HCT116 (cell line): ENCODE results near the gene FANCD2. TPM values are rescaled to one million over a fixed set of nuclear protein-coding genes. Genes with fewer than 3 reads are reported as not detected.

Experiments used
- ATAC-seq: fragments of 200-7000 bp; cut with Tn5 transposase; 2 replicates; pipeline ENCODE4 v1.9.1; 2020; ENCODE audit warnings: mild to moderate bottlenecking, moderate library complexity
- BruUV-seq: library from RNA; stranded (reverse); fragments of 400-500 nt; replicated peaks from 2 replicates; lab custom pipeline; 2021; lab: Mats Ljungman, UMichigan
- CTCF ChIA-PET: fragments of 300-600 bp; sonication (Branson Sonifier 250); formaldehyde crosslinking; loops from one replicate; lab custom pipeline; 2021; ENCODE audit warnings: antibody characterized with exemption; lab: Charles Lee
- POLR2A ChIA-PET: fragments of 300-600, 350-600 bp; sonication (Branson Sonifier 250); formaldehyde crosslinking; loops from one replicate; lab custom pipeline; 2021; ENCODE audit warnings: antibody characterized with exemption; lab: Charles Lee
- RAD21 ChIA-PET, 2 experiments: fragments of 300-600 bp; sonication (Branson Sonifier 250); formaldehyde crosslinking; loops; one replicate each; lab custom pipeline; 2023; ENCODE audit warnings: low total read pairs in 2 of 2; ENCODE audit not compliant: uncharacterized antibody in 2 of 2, unreplicated experiment in 2 of 2, low non-redundant PET in 1 of 2; lab: Charles Lee
- DNase-seq: peaks from one replicate; pipeline ENCODE4 v3.0.0-alpha.2; 2010; ENCODE audit warnings: low read depth, low spot score
- H2AFZ ChIP-seq: fragments of 200-600 bp; shearing (Covaris generic), sonication (generic); 2 replicates; pipeline ENCODE4 v1.6.1; 2017; ENCODE audit warnings: low read depth, mixed run types, mixed read lengths, antibody characterized with exemption, low read length; ENCODE audit not compliant: poor library complexity, severe bottlenecking
- H3K27ac ChIP-seq: 2 replicates; pipeline ENCODE4 v1.5.1; 2012; ENCODE audit warnings: low read depth, low read length
- H3K27me3 ChIP-seq: fragments of 200-600 bp; sonication (generic); 2 replicates; pipeline ENCODE4 v1.6.1; 2016; ENCODE audit warnings: mixed run types, low read length, mixed read lengths; ENCODE audit not compliant: insufficient read depth
- H3K36me3 ChIP-seq, 2 experiments: fragments of 200-500 bp in 1 of 2; fragments of 200-600 bp in 1 of 2; sonication (Bioruptor generic) in 1 of 2; sonication (generic) in 1 of 2; 2 replicates each; pipeline versions ENCODE4 v1.5.1 to v1.6.1; 2014 to 2016; ENCODE audit warnings: low read length in 2 of 2, inconsistent platforms in 1 of 2, mixed read lengths in 1 of 2, mixed run types in 1 of 2; ENCODE audit not compliant: insufficient read depth in 2 of 2, control insufficient read depth in 1 of 2
- H3K4me1 ChIP-seq, 2 experiments: fragments of 200-600 bp in 1 of 2; sonication (generic) in 1 of 2; 2 replicates each; pipeline versions ENCODE4 v1.5.1 to v1.6.1; 2012 to 2017; ENCODE audit warnings: low read length in 2 of 2, inconsistent platforms in 1 of 2, mild to moderate bottlenecking in 1 of 2, mixed read lengths in 1 of 2, mixed run types in 1 of 2, moderate library complexity in 1 of 2; ENCODE audit not compliant: insufficient read depth in 2 of 2, control insufficient read depth in 1 of 2
- H3K4me2 ChIP-seq: fragments of 200-600 bp; sonication (generic); 2 replicates; pipeline ENCODE4 v1.6.1; 2017; ENCODE audit warnings: mixed run types, low read length, mixed read lengths
- H3K4me3 ChIP-seq, 2 experiments: fragments of 200-600 bp in 1 of 2; sonication (generic) in 1 of 2; replicated peaks in 1 of 2; 2 replicates each; pipeline ENCODE4 v1.5.1; 2011 to 2016; ENCODE audit warnings: low read length in 2 of 2, control low read depth in 1 of 2, low read depth in 1 of 2, mild to moderate bottlenecking in 1 of 2, mixed read lengths in 1 of 2, mixed run types in 1 of 2
- H3K79me2 ChIP-seq: fragments of 200-600 bp; sonication (generic); 2 replicates; pipeline ENCODE4 v1.6.1; 2017; ENCODE audit warnings: mild to moderate bottlenecking, mixed run types, low read length, moderate library complexity, mixed read lengths; ENCODE audit not compliant: insufficient read depth
- H3K9ac ChIP-seq: fragments of 200-600 bp; sonication (generic); 2 replicates; pipeline ENCODE4 v1.6.1; 2016; ENCODE audit warnings: low read length, mixed read lengths
- H3K9me2 ChIP-seq: fragments of 200-600 bp; sonication (generic), shearing (Covaris generic); 2 replicates; pipeline ENCODE4 v1.6.1; 2017; ENCODE audit warnings: mixed run types, mild to moderate bottlenecking, moderate library complexity; ENCODE audit not compliant: insufficient read depth
- H3K9me3 ChIP-seq, 2 experiments: fragments of 200-500 bp in 1 of 2; fragments of 200-600 bp in 1 of 2; sonication (Bioruptor generic) in 1 of 2; sonication (generic) in 1 of 2; 2 replicates each; pipeline ENCODE4 v1.6.1; 2014 to 2017; ENCODE audit warnings: low read length in 2 of 2, mixed read lengths in 2 of 2, inconsistent platforms in 1 of 2, low read depth in 1 of 2, mild to moderate bottlenecking in 1 of 2, mixed run types in 1 of 2, moderate library complexity in 1 of 2; ENCODE audit not compliant: control insufficient read depth in 1 of 2, insufficient read depth in 1 of 2
- H4K20me1 ChIP-seq: fragments of 200-600 bp; sonication (generic), shearing (Covaris generic); 2 replicates; pipeline ENCODE4 v1.6.1; 2017; ENCODE audit warnings: mixed run types, mild to moderate bottlenecking, moderate library complexity; ENCODE audit not compliant: insufficient read depth
- CTCF ChIP-seq, 3 experiments: fragments of 200-600 bp in 1 of 3; sonication (generic) in 1 of 3; IDR thresholded peaks in 2 of 3; conservative IDR thresholded peaks in 1 of 3; 2 replicates each; pipeline ENCODE4 v1.5.1; 2012 to 2017; ENCODE audit warnings: low read depth in 2 of 3, low read length in 2 of 3, antibody characterized with exemption in 1 of 3, borderline replicate concordance in 1 of 3, control low read depth in 1 of 3, mild to moderate bottlenecking in 1 of 3, mixed read lengths in 1 of 3, mixed run types in 1 of 3, moderate library complexity in 1 of 3; ENCODE audit not compliant: insufficient read depth in 1 of 3
- FOSL1 ChIP-seq: IDR thresholded peaks from 2 replicates; pipeline ENCODE4 v1.6.1; 2012; ENCODE audit warnings: low read depth
- JUND ChIP-seq: IDR thresholded peaks from 2 replicates; pipeline ENCODE4 v1.6.1; 2012
- MAX ChIP-seq: IDR thresholded peaks from 2 replicates; pipeline ENCODE4 v1.6.1; 2012
- RAD21 ChIP-seq: IDR thresholded peaks from 2 replicates; pipeline ENCODE4 v1.6.1; 2012; ENCODE audit warnings: low read depth, mild to moderate bottlenecking
- TCF7L2 ChIP-seq: IDR thresholded peaks from 2 replicates; pipeline ENCODE4 v1.7.0; 2011; ENCODE audit warnings: borderline replicate concordance, inconsistent platforms; ENCODE audit not compliant: insufficient read depth, insufficient read length; ENCODE audit errors: extremely low read depth
- ZBTB33 ChIP-seq: IDR thresholded peaks from 2 replicates; pipeline ENCODE4 v1.6.1; 2011; ENCODE audit warnings: mild to moderate bottlenecking, low read length, moderate library complexity; ENCODE audit not compliant: insufficient replicate concordance; ENCODE audit errors: extremely low read depth
- intact Hi-C: fragments of 100-400 bp; cut with micrococcal nuclease; formaldehyde crosslinking; loops from 2 replicates; pipeline ENCODE4 v1.10.0; 2022
- total RNA-seq: library from RNA; stranded (reverse); gene quantifications from one replicate; pipeline ENCODE4 v1.2.1, GENCODE V29; 2021; ENCODE audit not compliant: unreplicated experiment
- TF ChIP-seq, protein P1 (sequence below): IDR thresholded peaks from 2 replicates; pipeline ENCODE4 v1.6.1; 2012
- TF ChIP-seq, protein P2 (sequence below): IDR thresholded peaks from 2 replicates; pipeline ENCODE4 v1.6.1; 2012; ENCODE audit warnings: low read depth

FANCD2 gene
- total RNA-seq, 1 experiment from 2014 or later = 50.0 TPM

- peaks cover 51% of the 10 kb centered on the region for H3K79me2 ChIP-seq
- H3K27me3 ChIP-seq = no peaks in the 10 kb centered on the region
- ChIA-PET CTCF (no interaction called here), RAD21 (no interaction called here), POLR2A (no interaction called here)
- peaks cover 3% of the 10 kb centered on the region; the same call in 1 of the 2 replicates for H4K20me1 ChIP-seq
- H3K9me3 ChIP-seq = no peaks in the 10 kb centered on the region
- H2AFZ ChIP-seq = no peak overlapping the region
- no peak overlapping the region for H3K27ac ChIP-seq
- ATAC-seq = no peak
- BruUV-seq = no TSS peak
- no peaks in the 10 kb centered on the region for H3K9me2 ChIP-seq
- no peak overlapping the region for H3K4me3 ChIP-seq
- intact Hi-C loops = no loop called here
- no peak overlapping the region for H3K9ac ChIP-seq
- no peaks in the 10 kb centered on the region for H3K4me1 ChIP-seq
- no peak for TF ChIP-seq ZBTB33
- no peak for TF ChIP-seq FOSL1
- TF ChIP-seq, protein P1, sequence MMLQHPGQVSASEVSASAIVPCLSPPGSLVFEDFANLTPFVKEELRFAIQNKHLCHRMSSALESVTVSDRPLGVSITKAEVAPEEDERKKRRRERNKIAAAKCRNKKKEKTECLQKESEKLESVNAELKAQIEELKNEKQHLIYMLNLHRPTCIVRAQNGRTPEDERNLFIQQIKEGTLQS = no peak
- no peak for TF ChIP-seq CTCF (IDR thresholded peaks at IDR 0.05 in 2 of 3, conservative IDR thresholded peaks at IDR 0.05 in 1 of 3; ENCODE audit: borderline replicate concordance in 1 of 3, insufficient read depth in 1 of 3, low read depth in 2 of 3, low read length in 2 of 3)
- TF ChIP-seq, protein P2, sequence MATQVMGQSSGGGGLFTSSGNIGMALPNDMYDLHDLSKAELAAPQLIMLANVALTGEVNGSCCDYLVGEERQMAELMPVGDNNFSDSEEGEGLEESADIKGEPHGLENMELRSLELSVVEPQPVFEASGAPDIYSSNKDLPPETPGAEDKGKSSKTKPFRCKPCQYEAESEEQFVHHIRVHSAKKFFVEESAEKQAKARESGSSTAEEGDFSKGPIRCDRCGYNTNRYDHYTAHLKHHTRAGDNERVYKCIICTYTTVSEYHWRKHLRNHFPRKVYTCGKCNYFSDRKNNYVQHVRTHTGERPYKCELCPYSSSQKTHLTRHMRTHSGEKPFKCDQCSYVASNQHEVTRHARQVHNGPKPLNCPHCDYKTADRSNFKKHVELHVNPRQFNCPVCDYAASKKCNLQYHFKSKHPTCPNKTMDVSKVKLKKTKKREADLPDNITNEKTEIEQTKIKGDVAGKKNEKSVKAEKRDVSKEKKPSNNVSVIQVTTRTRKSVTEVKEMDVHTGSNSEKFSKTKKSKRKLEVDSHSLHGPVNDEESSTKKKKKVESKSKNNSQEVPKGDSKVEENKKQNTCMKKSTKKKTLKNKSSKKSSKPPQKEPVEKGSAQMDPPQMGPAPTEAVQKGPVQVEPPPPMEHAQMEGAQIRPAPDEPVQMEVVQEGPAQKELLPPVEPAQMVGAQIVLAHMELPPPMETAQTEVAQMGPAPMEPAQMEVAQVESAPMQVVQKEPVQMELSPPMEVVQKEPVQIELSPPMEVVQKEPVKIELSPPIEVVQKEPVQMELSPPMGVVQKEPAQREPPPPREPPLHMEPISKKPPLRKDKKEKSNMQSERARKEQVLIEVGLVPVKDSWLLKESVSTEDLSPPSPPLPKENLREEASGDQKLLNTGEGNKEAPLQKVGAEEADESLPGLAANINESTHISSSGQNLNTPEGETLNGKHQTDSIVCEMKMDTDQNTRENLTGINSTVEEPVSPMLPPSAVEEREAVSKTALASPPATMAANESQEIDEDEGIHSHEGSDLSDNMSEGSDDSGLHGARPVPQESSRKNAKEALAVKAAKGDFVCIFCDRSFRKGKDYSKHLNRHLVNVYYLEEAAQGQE = no peak
- no peak for TF ChIP-seq MAX
- TF ChIP-seq TCF7L2 = no peak
- TF ChIP-seq JUND = no peak
- TF ChIP-seq RAD21 = no peak
- TF ChIP-seq, all 23 proteins: peak for 0
- DNase-seq = no peak
- Histone ChIP-seq H3K36me3 (peaks cover 5 to 43% of the 10 kb centered on the region in 2 experiments; a peak in 3 of 4 replicates), H3K4me2 (no peak overlapping the region)
These were observed 25.6 kb upstream of the FANCD2 start for GRCh38 chr3:10000686-10001085.
